GM18873 (cell line): ENCODE results near the gene AMIGO3.
"Not testable (repeated sequence)": the region's sequence is repeated elsewhere in the genome, so short reads cannot be mapped to it uniquely, and the experiment has no call there.

Experiments used
- ATAC-seq: cut with Tn5 transposase; IDR thresholded peaks from one replicate; pipeline ENCODE4 v1.9.1; 2021; ENCODE audit warnings: mild to moderate bottlenecking, moderate library complexity, moderate number of reproducible peaks; ENCODE audit not compliant: unreplicated experiment, low FRiP score

Gene AMIGO3

DNA sequence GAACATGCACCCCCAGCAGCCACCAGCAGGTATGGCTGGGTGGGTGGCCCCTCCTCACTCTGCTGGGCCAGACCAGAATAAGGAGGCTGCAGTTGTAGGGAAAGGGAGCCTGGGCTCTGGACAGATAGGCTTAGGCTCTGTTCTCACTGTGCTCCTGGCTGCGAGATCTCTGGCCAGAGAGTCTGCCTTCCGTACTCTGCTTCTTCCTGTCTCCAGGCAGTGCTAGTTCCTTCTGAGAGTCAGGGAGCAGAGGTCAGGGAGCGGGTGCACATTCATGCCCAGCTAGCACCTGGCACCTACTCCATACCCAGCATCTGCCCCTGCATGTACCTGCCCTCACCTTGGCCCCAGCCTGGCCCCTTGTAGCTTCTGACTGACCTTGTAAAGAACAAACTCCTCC is 28.0 kb downstream of the AMIGO3 start:
- ATAC-seq = not testable (repeated sequence)

- not testable (repeated sequence) for ATAC-seq
Measured at GRCh38 chr3:49690856-49691255, 28.6 kb downstream of the AMIGO3 start.

GRCh38 chr3:49689908-49690624 is 29.4 kb downstream of the AMIGO3 start:
- ATAC-seq = not testable (repeated sequence)

DNA sequence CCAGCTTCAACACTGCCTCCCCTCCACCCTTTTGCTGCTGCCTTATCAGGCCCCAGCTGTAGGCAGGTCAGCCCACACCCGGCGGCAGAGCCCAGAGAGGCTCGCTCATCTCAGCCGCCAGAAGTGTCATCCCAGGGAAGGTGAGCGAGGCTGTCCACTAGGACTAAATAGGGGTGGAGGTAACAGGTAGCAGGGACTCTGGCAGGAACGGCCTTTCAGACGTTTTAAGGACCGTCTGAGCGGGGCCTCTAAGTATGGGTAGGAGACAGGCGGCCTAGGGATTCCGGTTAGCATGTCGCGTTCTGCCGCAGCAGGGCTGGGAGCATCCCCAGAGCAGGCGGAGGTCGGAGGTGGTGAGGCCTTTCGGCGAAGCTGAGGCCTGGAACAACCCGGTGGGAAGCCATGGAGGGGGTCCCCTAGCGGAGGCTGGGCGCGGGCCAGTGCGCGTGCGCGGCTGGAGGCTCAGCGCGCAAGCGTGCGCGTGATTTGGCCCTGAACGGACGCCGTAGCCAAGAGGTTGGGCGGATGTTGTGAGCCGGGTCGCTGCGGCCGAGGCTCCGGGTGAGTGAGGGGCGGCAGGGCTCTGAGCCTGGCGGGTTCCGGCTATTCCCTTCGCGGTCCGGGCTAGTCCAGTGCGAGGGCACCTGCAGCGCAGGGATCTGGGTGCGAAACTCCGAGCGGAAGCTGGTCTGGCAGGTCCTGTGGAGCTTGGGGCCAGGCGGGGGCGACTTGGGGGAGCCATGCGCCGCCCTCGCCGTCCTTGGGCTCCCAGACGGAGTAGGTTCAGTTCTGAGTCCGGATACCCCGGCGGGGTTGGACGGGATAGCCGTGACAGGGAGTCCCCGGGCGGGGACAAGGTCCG is 30.2 kb downstream of the AMIGO3 start, which contains the start of the genes MST1 and RNF123:
MST1 (minus strand) TSS at position 429 of the 862 bp plus-strand sequence. CDS start 783 bp downstream, outside the sequence.
RNF123 (plus strand) TSS at position 512 of the 862 bp plus-strand sequence. CDS start 1,609 bp downstream, outside the sequence.
- peak; percentile 40 for ATAC-seq

- not testable (repeated sequence) for ATAC-seq
Measured at GRCh38 chr3:49688338-49689045, 31.0 kb downstream of the AMIGO3 start.

- ATAC-seq = not testable (repeated sequence)
Measured at GRCh38 chr3:49687424-49687795, 32.1 kb downstream of the AMIGO3 start.

GRCh38 chr3:49686769-49687423 is 32.6 kb downstream of the AMIGO3 start:
- not testable (repeated sequence) for ATAC-seq

- not testable (repeated sequence) for ATAC-seq
Measured at GRCh38 chr3:49686346-49686745, 33.1 kb downstream of the AMIGO3 start.

DNA sequence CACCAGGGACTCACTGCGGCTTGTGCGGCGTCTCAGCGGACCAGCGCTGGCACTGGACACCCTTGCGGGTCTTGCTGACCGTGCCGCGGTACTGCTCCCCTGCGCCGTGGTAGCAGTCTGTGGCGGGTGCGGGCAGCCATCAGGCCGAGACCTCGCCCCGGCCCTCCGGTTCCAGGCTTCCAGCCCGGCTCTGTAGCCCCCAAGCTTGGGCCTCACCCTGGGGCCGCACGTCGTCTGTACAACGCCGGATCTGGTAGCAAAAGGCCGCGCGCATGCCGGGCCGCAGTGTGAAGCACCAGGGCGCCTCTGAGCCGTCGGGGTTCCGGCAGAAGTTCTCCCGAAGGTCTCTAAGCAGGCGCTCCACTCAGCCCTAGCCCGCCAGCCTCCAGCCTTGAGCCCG is 33.6 kb downstream of the AMIGO3 start:
- ATAC-seq = not testable (repeated sequence)

DNA sequence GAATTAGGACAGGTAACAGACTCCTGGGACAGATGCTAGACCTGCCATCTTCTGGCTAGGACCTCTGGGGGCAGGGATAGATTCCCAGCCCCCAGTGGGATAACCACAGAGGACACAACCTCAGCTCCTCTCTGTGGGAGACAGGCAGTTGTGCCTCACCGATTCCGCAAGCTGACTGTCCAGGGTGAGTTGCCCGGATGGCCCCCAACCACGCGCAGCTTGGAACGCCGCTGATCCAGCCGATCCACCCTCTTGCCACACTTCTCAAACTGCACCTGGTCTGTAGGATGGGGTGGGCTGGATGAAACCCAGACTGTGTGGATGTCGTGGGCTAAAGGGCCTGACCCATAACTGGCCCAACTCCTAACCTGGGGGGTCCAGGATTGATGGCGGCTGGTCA is 34.4 kb downstream of the AMIGO3 start:
- not testable (repeated sequence) for ATAC-seq

- ATAC-seq = not testable (repeated sequence)
Measured at GRCh38 chr3:49684453-49684852, 35.0 kb downstream of the AMIGO3 start.

DNA sequence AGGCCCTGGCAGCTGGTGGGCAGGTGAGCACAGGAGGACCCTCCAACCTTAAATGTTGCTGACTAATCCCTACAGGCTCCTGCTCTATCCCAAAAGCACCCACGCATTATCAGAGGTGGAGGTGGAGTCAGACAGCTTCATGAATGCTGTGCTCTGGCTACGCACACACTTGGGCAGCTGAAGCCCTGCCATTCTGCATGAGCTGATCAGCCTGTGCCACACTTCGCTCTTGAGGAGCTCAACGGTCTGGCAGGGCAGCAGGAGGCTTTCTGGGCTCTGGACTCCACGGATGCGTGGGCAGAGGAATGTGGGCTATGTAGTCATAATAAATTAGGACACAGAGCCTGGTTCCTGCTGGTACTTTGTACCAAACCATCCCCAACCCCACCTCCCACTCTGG is 36.3 kb downstream of the AMIGO3 start:
- ATAC-seq = no peak

GRCh38 chr3:49681543-49681942 is 37.9 kb downstream of the AMIGO3 start:
- ATAC-seq = no peak

DNA sequence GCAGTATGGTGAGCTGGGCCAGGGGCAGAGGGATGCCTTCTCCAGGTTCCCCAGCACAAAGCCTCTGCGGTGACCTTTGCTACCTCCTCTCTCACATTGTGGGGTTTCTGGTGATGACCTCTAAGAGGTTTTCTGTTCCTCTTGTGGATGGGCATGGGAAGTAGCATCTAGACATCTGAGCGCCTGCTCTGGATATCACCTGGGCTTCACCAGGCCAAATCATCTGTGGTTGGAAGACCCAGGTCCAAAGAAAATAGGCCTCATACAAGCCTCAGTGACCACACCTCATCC is 38.3 kb downstream of the AMIGO3 start:
- ATAC-seq = no peak

DNA sequence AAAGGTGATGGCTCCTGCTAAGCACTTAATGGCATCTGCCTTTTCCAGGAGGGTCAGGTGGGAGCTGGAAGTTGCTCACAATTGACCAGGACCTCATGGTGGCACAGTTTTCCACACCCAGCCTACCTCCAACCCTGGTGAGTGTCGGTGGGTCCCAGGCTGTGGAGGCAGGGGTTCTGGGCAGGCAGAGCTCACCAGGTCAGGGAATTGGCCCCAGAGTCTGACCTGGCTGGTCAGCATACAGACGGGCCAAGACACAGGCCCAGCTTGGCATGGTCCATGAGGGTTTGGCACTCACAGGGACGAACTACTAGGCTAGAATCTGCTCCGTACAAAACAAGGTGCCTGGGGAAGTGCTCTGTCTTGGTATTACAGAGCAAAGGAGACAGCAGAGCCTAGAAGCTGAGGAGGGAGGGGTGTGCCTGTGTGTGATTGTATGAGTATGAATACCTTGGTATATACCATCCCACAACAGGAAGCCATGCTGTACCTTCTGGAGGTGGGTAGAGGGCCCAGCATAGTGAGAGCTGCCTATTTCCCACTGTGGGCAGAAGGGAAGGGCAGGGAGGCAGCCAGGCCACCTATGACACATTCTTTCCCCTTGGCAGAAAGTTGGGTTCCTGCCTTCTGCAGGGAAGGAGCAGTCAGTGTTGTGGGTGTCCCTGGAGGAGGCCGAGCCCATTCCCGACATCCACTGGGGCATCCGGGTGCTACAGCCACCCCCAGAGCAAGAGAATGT is 38.8 kb downstream of the AMIGO3 start:
- no peak for ATAC-seq

GRCh38 chr3:49675912-49676311 is 43.6 kb downstream of the AMIGO3 start:
- ATAC-seq = no peak

GRCh38 chr3:49674497-49674983 is 44.9 kb downstream of the AMIGO3 start:
- no peak for ATAC-seq

DNA sequence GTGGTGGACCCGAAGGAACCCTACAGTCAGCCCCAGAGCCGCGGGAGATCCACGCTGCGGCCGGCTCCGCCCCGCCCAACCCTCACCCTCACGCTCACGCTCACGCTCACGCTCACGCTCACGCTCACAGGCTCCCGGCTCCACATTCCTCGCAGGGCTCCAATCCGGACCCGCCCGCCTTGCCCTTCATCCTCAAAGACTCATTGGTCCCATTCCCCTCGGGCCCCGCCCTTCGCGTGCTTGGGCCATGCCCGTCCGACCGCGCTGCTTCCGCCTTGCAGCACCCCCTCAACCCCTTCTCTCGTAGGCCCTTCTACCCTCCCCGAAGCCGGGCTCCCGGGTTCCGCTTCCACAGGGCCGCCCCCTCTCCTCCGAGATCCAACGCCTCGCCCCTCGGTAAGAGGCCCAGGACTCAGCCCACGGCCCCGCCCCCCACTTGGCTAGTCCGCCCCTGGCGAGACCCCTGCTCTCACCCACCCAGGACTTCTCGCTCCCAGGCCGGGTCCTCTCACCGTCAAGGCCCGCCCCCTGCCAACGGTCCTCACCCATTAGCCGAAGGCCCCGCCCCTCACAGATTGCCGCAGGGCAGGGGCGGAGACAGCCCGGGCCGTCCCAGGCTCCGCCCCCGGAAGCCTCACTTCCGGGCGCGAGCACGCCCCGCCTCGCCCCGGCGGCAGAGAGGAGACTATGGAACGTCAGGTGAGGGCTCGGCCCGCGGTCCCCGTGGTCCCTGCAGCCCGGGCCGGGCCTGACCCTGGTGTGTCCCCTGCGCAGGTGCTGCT is 45.6 kb downstream of the AMIGO3 start, which contains the start of gene APEH:
APEH (plus strand) TSS at position 637 of the 782 bp plus-strand sequence; CDS start at position 688, 51 bp downstream.
- ATAC-seq = peak; percentile 66
